ENCODE results near the gene PIM2.
A peak's percentile ranks its signal among the peaks of the same experiment; 100 is the strongest.
"Not testable (repeated sequence)": the region's sequence is repeated elsewhere in the genome, so short reads cannot be mapped to it uniquely, and the experiment has no call there.

The PIM2 gene

GRCh38 chrX:48890296-48890925 lies 28.4 kb downstream of the PIM2 start:
- H3K4me2 ChIP-seq: peak overlapping the region; percentile 71
- H3K36me3 ChIP-seq: peaks cover 21% of the 10 kb centered on the region
- peak overlapping the region; percentile 69 for H3K4me3 ChIP-seq
- H3K27ac ChIP-seq: no peak overlapping the region
- H3K9me3 ChIP-seq: 0 out of 2 replicates have a peak, but pooled peaks cover 6% of the 10 kb centered on the region
- H4K20me1 ChIP-seq: peaks cover 19% of the 10 kb centered on the region
- no peak for TF ChIP-seq Cebpa-rat (IDR thresholded peaks at IDR 0.05)
- peaks cover 7% of the 10 kb centered on the region for H3K27me3 ChIP-seq
- H3K9ac ChIP-seq: peak overlapping the region; percentile 64; the same call in 1 of the 2 replicates
- peaks cover 12% of the 10 kb centered on the region; the same call in 1 of the 2 replicates for H3K4me1 ChIP-seq

DNA sequence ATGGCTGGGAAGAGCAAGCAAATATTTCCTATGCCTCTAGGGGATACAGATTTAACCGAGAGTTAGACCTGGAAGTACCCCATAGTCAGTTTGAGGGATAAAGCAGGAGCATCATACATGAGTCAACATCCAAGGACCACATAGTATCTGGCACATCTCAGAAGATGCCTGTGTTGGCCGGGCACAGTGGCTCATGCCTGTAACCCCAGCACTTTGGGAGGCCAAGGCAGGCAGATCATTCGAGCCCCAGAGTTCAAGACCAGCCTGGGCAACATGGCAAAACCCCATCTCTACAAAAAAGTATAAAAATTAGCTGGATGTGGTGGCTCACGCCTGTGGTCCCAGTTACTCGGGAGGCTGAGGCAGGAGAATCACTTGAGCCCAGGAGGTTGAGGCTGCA lies 32.2 kb downstream of the PIM2 start:
- not testable (repeated sequence) for H3K27me3 ChIP-seq, H3K4me1 ChIP-seq, H3K4me2 ChIP-seq, H3K4me3 ChIP-seq, H3K36me3 ChIP-seq, H3K27ac ChIP-seq, H4K20me1 ChIP-seq, H3K9ac ChIP-seq, H3K9me3 ChIP-seq

DNA sequence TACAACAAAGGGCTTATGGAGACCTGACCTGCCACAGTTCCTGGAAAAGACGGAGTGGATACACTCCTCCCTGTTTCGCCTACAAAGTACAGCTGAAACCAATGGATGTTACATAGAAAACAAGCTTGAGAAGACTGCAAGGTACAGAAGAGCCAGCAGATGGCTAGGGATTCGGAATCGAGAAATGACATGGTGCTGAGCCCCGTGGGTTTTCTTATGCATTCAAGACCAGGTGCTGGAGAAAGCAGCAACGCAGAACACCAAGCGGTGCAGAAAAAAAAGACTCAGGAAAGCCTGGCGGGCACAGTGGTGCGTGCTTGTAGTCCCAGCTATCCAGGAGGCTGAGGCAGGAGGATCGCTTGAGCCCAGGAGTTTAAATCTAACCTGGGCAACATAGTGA lies 35.1 kb downstream of the PIM2 start:
- Histone ChIP-seq H3K4me2 (no peak overlapping the region), H4K20me1 (no peaks in the 10 kb centered on the region), H3K36me3 (no peaks in the 10 kb centered on the region), H3K27me3 (peaks cover 10% of the 10 kb centered on the region; the same call in 1 of the 2 replicates), H3K4me1 (no peaks in the 10 kb centered on the region), H3K4me3 (no peak overlapping the region), H3K27ac (no peak overlapping the region), H3K9me3 (no peaks in the 10 kb centered on the region), H3K9ac (no peak overlapping the region)
- no peak for TF ChIP-seq Cebpa-rat (IDR thresholded peaks at IDR 0.05)

DNA sequence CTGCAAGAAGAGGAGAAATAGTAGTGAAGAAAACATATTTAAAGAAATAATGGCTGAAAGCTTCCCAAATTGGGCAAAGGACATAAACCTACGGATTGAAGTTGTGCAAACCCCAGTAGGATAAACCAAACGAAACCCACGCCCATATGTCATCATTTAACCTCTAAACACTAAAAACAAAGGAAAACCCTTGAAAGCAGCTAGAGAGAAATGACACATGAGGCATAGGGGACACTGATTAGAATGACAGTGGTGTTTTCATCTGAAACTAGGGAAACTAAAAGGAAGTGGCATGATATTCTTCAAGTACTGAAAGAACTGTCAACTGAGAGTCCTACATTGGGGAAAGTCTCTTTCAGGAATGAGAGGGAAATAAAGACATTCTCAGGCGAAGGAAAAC lies 41.9 kb downstream of the PIM2 start:
- not testable (repeated sequence) for H3K9ac ChIP-seq, H3K36me3 ChIP-seq, H3K9me3 ChIP-seq, H3K4me3 ChIP-seq, H4K20me1 ChIP-seq, H3K4me1 ChIP-seq, H3K27ac ChIP-seq, H3K4me2 ChIP-seq
- H3K27me3 ChIP-seq: peaks cover 15% of the 10 kb centered on the region; the same call in 1 of the 2 replicates

- H3K4me3 ChIP-seq, H3K27ac ChIP-seq, H3K4me1 ChIP-seq, H3K36me3 ChIP-seq, H4K20me1 ChIP-seq, H3K4me2 ChIP-seq, H3K9me3 ChIP-seq, H3K9ac ChIP-seq: not testable (repeated sequence)
- H3K27me3 ChIP-seq: peaks cover 16% of the 10 kb centered on the region; the same call in 1 of the 2 replicates
Observed at GRCh38 chrX:48872017-48872416, 46.8 kb downstream of the PIM2 start.

DNA sequence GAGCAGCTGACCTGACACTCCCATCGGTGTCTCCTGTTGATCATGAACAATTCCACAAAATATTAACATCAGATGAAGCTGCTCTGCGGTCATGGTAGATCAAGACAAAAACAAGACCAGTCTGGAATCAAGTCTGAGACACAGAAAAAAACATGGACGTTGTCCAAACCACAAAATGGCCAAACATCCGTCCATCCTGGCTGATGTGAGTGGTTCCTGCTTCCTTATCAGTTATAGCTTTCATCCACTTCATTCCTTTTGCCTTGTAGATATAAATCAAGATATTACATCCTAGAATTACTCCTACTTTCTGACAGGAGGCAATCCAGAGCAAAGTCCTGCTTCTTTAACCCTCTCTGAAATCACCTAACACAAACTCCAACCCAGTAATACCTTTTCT lies 54.6 kb downstream of the PIM2 start:
- Histone ChIP-seq H3K4me3 (no peak overlapping the region), H3K4me2 (no peak overlapping the region), H4K20me1 (no peaks in the 10 kb centered on the region), H3K27ac (no peak overlapping the region), H3K9ac (no peak overlapping the region), H3K27me3 (peaks cover 43% of the 10 kb centered on the region), H3K4me1 (no peaks in the 10 kb centered on the region), H3K9me3 (peaks cover 4% of the 10 kb centered on the region; the same call in 1 of the 2 replicates), H3K36me3 (no peaks in the 10 kb centered on the region)
- no peak for TF ChIP-seq Cebpa-rat (IDR thresholded peaks at IDR 0.05)

Measured in BLaER1 (cell line).